Mucosa of gallbladder (tissue), 1 donor: Measurements from ENCODE around the gene PRTFDC1. TPM values are rescaled to one million over a fixed set of nuclear protein-coding genes. Genes with fewer than 3 reads are reported as not detected.
"Not testable (repeated sequence)": the region's sequence is repeated elsewhere in the genome, so short reads cannot be mapped to it uniquely, and the experiment has no call there.

Source experiments
- DNase-seq: peaks from one replicate; pipeline ENCODE4 v3.0.0-alpha.2; 2020; ENCODE audit warnings: low spot score
- total RNA-seq: library from RNA; stranded (reverse); gene quantifications from one replicate; pipeline ENCODE4 v1.2.1, GENCODE V29; 2021
- donor health status: DM: no; HTN: no; CAD: no.

PRTFDC1 gene
- total RNA-seq, 1 donor from 2014 or later: 12.0 TPM

DNA sequence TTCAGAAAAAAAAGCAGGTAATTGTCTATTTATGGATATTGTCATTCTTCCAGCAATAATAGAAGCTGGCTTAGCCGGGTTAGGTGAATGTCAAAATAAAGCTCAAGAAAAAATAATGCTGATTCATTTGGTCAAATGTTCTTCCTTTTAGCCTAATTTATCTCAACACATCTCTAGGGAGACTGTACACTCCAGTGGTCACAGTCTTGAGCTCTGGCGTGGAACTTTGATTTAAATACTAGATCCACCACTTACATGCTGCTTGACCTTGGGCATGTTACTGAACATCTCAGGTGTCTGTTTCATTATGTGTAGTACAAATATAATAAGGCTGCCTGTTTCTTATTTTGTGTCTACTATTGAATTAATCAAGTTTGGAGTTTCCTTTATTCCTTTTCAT is 22.0 kb downstream of the PRTFDC1 start:
- DNase-seq: no peak

DNA sequence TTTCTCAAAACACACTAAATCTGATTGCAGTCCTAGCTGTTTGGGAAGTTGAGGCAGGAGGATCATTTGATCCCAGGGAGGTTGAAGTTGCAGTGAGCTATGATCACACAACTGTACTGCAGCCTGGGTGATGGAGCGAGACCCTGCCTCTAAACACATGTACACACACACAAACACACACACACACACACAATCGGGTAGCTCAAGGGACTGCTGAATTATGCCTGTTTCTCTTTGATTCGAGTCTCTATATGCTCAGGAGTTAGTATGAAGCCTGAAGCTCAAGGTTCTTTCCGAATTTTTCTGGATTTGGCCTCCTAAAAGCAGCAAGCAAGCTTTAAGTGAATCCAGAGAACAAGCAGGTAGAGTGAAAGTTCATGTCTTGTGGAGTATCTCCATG is 22.5 kb downstream of the PRTFDC1 start:
- DNase-seq: no peak

DNA sequence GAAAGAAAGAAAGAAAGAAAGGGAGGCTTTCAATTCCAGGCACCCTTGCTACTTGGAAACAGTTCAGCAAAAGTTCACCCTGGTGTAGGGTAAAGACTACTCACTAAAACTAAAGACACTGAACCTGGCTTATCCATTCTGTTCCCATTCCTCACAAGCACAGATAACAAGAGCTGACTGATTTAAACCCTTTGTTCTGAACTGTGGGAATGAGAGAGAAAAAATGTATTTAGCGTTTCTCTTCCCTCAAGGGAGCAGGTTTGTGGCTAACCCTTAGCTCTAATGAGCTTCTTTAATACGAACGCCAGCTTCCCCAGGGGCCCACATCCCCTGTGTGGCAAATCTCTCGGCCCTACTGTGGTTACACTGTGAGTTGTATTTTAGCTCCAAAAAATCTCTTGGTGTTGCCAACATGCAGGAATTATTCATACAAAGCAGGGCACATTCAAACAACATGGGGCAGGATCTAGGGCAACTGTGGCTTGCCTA is 23.3 kb downstream of the PRTFDC1 start:
- no peak for DNase-seq

DNA sequence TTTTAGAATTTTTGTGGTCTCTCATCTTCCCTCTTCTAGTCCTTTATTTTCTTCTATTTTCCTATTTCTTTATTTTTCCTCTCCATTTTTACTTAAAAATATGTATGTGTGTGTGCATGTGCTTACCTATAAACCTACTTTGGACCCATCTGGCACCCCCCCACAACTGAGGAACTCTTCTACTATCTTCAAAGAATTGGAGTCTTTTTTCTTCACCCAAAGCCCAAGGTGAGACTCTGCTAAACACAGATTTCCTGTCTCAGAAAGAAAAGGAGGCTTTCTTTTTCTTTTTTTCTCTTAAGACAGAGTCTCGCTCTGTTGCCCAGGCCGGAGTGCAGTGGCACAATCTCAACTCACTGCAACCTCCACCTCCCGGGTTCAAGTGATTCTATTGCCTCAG is 24.2 kb downstream of the PRTFDC1 start:
- no peak for DNase-seq

DNA sequence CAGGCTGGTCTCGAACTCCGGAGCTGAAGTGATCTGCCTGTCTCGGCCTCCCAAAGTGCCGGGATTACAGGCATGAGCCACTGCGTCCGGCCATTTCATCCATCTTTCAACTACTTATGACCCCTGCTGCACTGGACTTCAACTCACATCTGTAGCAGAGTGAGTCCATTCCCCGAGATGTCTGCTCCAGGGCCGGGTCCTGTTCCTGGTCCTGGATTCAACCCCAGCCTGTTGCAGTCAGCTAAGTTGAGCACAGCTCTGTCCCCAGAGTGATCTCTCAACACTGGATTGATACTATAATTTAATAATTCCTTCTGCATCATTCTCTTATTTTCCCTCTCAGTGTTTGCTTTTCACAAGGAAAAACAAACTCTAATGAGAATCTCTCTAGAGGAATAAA is 25.8 kb downstream of the PRTFDC1 start:
- no peak for DNase-seq

DNA sequence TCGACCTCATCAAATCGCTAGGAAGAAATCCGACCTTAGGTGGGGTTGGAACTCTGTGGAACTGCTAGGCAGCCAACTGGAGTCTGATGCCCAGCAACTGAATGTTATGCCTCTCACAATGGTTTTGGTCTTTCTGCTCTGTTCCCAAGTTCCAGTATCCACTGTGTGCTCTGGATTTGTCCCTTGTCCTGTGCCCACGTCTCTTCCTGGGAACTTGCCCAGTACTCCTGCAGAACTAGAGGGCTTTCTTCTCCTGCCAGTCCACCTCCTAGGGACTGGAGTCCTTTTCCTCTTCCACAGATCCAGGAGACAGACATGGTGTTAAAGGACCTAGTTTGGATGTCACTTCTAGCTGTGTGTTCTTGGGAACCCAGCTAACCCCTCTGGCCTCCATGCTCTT is 26.6 kb downstream of the PRTFDC1 start:
- no peak for DNase-seq

DNA sequence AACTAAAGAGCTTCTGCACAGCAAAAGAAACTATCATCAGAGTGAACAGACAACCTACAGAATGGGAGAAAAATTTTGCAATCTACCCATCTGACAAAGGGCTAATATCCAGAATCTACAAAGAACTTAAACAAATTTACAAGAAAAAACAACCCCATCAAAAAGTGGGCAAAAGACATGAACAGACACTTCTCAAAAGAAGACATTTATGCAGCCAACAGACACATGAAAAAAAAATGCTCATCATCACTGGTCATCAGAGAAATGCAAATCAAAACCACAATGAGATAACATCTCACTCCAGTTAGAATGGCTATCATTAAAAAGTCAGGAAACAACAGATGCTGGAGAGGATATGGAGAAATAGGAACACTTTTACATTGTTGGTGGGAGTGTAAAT is 27.9 kb downstream of the PRTFDC1 start:
- not testable (repeated sequence) for DNase-seq

DNA sequence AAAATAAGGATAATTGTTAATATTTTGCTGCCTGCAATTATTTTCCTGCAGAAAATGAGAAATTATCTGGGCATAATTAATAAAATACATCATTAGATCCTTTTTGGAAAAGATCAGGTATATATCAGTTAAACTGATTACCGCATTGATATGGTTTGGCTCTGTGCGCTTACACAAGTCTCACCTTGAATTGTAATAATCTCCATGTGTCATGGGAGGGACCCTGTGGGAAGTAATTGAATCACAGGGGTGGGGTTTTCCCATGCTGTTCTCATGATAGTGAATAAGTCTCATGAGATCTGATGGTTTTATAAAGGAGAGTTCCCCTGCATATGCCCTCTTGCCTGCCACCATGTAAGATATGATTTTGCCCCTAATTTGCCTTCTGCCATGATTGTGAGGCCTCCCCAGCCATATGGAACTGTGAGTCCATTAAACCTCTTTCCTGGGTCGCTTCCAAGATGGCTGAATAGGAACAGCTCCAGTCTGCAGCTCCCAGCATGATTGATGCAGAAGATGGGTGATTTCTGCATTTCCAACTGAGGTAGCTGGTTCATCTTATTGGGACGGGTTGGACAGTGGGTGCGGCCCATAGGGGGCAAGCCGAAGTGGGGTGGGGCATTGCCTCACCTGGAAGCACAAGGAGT is 30.1 kb downstream of the PRTFDC1 start:
- not testable (repeated sequence) for DNase-seq

DNA sequence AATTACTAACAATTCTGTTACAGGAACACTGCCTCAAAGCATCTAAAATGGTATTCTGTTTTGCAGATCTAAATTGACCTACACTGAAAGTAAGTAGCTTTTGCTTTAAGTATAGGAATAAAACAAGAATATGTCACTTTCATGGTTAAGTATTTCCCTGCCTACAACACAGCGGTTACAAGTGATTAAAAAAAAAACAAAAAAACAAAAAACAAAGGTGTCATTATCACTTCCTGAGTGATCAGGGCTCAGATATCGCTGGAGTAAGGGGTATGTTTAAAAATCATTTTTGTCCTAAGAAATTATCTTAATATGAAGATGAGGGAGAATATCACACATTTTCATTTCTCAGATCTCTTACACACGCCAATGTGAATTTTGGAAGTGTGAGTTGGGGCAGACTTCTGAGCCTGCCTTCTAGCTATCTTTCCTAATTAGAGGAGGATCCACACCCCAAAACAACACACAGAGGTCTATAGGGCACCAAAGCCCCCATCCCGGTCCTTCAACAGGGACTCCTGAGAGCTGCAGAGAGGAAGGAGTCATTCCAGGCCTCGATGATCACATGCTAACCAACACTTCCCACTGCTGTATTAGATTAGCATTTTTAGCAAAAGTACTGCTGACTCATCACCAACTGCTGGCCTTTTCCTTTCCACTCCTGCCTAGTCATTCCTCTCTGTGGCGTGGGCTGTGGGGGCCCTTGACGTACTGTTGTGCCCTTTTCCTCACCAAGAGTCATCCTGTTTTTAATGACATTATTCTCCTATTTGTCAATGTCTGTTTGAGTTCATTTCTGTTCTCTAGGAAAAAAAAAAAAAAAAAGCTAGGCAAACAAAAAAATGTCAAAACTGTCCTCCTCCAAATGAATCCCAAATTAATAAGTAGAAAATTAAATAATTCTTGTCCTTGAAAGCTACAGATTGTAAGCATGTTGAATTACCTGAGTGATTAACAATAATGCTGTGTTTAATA is 31.2 kb downstream of the PRTFDC1 start:
- peak; percentile 61 for DNase-seq

DNA sequence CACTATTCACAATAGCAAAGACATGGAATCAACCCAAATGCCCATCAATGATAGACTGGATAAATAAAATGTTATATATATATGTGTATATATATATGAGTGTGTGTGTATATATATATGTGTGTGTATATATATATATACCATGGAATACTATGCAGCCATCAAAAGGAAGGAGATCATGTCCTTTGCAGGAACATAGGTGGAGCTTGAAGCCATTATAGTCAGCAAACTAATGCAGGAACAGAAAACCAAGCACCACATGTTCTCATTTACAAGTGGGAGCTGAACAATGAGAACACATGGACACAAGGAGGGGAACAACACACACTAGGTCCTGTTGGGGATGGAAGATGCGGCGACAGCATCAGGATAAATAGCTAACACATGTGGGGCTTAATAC is 32.2 kb downstream of the PRTFDC1 start:
- DNase-seq: not testable (repeated sequence)

DNA sequence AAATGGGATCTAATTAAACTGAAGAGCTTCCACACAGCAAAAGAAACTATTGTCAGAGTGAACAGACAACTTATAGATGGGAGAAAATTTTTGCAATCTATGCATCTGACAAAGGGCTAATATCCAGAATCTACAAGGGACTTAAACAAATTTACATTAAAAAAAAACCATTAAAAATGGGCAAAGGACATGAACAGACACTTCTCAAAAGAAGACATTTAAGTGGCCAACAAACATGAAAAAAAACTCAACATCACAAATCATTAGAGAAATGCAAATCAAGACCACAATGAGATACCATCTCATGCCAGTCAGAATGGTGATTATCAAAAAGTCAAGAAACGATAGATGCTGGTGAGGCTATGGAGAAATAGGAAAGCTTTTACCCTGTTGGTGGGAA is 32.8 kb downstream of the PRTFDC1 start:
- not testable (repeated sequence) for DNase-seq

DNA sequence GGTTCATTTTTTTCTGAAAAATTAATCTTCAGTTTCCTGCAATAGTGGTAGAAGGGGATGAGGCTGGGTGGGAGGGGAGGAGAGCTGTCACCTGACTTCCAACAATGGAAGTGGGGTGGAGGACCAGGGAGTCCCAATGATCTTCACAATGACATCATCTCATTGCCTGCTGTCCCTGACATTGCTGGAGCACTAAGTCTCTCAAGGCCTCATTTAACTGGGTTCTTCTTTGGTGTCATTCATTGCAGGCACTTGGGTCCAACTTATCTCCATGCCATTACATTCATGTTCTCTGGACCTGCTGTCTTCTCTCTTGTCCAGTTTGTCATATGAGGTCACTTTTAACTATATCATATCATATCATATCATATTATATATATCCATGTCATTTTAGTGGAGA is 34.4 kb downstream of the PRTFDC1 start:
- DNase-seq: no peak

DNA sequence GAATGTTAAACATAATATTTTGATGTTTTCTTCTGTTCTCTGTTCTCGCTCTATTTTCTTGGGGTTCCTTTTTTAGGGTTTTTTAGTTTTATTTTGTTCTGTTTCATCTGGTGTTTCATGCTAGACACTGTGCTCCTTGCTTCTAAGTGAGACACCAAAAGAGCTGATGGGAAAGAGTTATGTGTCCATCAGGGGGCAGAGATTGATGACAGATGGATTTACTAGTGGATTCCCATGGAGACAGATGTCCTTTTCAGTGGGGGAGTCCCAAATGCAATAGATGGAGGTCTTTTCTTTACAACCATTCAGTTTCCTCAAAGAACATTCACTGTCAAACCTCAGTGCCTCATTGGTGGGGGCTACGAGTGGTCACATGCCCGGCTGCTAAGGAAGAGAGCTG is 34.9 kb downstream of the PRTFDC1 start:
- no peak for DNase-seq

DNA sequence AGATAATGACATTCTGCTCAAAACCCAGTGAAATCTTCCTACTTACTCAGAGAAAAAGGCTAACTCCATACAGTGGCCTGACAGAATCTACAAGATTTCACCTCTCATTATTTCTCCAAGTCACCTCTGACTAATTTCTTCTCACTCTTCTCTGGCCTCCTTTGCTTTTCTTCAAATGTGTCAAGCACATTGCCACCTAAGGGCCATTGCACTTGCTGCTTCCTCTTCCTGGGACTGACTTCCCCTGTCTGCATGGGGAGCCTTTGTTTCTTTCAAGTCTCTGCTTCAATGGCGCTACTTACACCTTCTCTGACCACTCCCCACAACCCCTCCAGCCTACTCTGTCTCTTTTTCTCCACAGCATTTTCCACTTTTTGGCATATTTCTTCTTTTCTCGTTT is 36.0 kb downstream of the PRTFDC1 start:
- DNase-seq: no peak

DNA sequence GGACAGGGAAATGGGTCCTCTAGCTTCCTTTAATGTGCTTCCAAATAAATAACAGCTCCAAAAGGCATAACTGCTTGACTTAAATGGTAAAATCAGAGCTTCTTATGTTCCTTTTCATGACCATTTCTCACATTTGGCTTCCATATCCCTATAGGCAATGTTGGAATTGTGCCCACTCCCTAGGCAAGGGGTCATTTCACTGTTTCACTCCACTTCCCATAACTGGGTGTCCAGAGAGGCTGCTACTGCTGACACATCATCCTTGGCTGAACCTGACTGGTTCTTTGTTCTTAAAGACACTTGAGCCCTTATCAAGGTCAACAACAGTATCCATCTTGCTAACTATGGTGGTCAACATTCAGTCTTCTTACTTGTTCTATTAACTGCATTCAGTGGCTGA is 37.1 kb downstream of the PRTFDC1 start:
- no peak for DNase-seq

DNA sequence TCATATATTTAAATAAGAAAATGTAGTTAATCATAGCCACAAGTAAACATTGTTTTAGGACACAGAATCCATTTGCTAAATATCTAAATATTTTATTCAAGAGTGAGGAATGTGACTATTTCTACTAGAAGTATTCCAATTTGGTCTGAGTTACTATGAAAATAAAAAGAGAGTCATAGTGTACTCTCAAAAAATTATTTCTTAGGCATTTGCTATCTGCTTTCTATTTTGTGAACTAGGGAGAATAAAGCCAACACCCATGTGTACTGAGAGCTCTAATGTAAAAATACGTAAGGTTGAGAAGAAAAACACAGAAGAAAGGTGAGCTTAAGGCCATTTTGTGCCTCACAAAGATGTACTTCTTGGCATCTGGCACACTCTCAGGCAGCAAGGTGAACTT is 38.3 kb downstream of the PRTFDC1 start:
- no peak for DNase-seq

DNA sequence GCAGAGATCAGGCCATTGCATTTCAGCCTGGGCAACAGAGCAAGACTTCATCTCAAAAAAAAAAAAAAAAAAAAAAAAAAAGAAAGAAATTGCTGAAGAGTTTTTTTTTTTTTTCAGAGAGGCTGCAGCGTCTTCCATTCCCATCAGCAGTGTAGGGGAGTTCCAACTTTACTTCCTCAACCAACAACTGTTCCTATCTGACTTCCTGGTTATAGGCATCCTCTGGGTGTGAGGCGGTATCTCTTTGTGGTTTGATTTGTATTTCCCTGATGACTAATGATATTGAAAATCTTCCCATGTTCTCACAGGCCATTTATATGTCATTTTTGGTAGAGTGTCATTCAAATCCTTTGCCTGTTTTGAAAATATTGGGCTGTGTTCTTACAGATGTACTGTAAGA is 40.2 kb downstream of the PRTFDC1 start:
- DNase-seq: no peak

DNA sequence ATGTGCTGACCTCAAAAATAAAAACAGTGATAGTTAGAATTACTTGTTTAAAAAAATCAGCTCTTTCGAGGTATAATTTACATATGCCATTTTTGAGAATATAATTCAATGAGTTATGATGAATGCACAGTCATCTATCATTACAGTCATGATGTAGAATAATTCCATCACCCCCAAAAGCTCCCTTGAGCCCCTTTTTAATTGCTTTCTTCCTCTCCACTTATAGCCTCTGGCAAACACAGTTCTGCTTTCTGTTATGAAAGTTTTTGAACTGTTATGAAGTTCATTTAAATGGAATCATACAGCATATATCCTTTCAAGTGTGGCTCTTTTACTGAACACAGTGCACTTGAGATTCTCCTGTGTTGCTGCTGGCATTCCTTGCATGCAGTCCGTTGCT is 41.4 kb downstream of the PRTFDC1 start:
- DNase-seq: no peak

DNA sequence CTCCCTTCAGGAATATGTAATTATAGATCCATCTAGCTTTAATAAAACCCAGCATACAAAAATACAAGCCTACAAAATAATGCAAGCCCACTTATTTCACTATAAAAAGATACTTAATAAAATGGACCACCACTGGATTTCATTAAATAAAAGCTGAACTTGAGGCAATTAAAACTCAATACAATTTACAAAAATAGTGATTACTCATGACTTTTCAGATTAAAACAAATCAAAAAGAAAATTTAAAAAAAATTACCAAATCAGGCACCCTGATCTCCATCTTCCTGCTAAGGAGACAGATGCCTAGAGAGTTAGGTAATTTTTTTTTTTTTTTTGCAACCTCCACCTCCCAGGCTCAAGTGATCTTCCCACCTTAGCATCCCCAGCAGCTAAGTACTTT is 41.8 kb downstream of the PRTFDC1 start:
- DNase-seq: no peak

DNA sequence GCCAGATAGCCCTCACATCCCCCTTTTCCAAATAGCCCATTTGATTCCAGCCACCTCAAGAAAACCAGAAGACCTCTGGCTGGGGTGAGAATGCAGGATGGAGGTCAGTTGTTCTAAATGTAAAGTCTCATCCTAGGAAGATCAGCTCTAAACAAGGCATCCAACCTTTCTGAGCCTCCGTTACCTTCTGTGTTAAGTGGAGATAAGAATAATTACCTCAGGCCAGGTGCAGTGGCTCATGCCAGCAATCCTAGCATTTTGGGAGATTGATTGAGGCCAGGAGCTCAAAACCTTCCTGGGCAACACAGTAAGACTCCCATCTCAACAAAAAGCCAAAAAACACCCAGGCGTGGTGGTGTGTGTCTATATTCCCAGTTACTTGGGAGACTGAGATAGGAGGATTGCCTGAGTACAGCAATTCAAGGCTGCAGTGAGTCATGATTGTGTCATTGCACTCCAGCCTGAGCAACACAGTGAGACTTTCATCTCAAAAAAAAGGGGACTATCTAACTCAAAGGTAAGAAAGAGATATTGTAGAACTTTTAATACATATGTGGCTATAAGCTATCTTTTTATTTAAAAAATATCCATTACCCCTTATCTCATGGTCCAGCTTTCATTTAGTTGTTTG is 43.5 kb downstream of the PRTFDC1 start:
- no peak for DNase-seq

DNA sequence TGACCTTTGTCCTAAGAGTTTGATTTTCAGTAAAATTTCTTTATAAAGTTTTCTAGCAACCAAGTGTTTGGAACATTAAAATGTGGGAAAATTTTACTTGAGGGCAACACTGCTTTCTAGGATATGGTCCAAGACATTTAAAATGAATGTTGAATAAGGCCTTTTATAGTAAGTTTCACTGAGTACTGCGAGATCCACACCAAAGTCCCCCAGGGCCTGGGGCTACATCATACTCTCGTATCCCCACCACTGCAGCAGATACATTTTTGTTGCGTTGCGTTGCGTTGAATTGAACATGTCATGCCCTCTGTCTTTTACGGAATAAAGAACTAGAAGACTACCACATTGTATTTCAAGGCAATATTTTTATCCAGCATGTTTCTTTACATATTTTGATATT is 44.5 kb downstream of the PRTFDC1 start:
- DNase-seq: no peak

DNA sequence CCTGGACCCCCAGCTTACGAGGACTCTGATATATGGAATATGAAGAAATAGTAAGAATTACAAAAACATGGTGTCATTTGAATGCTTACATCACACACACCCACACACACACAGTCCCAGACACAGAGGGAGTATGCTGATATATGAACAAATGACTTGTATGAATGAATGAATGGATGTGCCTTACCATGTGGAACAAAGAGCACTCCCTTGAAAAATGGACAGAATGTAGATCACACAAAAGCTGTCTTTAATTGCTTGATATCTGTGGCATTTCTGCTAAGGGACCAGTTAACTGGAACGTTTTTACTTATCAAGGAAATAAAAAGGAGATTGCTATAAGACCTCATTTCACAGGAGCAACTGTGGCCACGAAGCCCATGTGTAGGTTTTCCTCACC is 46.0 kb downstream of the PRTFDC1 start:
- DNase-seq: no peak

DNA sequence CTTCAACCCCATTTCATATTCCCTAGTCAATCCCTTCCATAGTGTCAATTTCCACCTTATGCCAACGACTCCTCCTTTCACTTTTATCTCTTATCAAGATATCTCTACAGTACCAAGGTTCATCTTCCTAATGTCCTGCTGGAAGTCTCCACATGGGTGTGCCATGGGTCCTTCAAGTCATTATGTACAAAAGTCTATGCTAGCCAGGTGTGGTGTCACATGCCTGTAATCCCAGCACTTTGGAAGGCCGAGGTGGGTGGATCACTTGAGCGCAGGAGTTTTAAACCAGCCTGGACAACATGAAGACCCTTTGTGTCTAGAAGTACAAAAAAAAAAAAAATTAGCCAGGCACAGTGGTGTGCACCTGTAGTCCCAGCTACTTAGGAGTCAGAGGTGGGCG is 47.6 kb downstream of the PRTFDC1 start:
- no peak for DNase-seq
